ENCODE measurements around the gene PIK3CB.

GRCh38 chr3:138684396-138684795, 150.3 kb downstream of the PIK3CB start:
- no peak for TF ChIP-seq CTCF (IDR thresholded peaks at IDR 0.05; ENCODE audit: insufficient read depth, low read length, poor library complexity, severe bottlenecking)
- no peak for TF ChIP-seq EZH2phosphoT487 (conservative IDR thresholded peaks at IDR 0.05; ENCODE audit: low read length)
